ENCODE measurements around the gene RNGTT.

DNA sequence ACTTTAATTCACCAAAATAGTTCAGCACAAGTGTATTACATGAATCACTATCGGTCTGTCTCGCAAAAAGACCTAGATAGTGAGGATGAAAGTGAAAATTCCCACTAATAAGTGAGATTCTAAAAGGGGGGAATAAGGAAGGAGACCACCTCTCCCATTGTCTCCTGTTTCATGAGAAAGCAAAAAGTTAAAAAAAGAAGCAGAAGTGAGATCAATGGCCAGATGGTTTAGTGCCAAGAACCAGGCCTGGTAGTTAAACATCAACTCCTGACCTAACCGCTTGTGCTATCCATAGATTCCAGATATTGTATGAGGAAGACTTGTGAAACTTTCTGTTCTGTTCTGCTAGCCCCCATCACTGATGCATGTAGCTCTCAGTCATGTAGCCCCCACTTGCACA lies 293.0 kb downstream of the RNGTT start:
- TF ChIP-seq ZNF341 (tag by site-specific recombination; IDR thresholded peaks at IDR 0.05; ENCODE audit: low read depth) (no peak), OVOL3 (tag by site-specific recombination; IDR thresholded peaks at IDR 0.05) (no peak), ZNF366 (tag by site-specific recombination; conservative IDR thresholded peaks at IDR 0.05) (no peak), ZNF266 (tag by site-specific recombination; IDR thresholded peaks at IDR 0.05; ENCODE audit: low read depth) (no peak), FEZF1 (tag by site-specific recombination; IDR thresholded peaks at IDR 0.05) (no peak)
- TF ChIP-seq, protein P1, sequence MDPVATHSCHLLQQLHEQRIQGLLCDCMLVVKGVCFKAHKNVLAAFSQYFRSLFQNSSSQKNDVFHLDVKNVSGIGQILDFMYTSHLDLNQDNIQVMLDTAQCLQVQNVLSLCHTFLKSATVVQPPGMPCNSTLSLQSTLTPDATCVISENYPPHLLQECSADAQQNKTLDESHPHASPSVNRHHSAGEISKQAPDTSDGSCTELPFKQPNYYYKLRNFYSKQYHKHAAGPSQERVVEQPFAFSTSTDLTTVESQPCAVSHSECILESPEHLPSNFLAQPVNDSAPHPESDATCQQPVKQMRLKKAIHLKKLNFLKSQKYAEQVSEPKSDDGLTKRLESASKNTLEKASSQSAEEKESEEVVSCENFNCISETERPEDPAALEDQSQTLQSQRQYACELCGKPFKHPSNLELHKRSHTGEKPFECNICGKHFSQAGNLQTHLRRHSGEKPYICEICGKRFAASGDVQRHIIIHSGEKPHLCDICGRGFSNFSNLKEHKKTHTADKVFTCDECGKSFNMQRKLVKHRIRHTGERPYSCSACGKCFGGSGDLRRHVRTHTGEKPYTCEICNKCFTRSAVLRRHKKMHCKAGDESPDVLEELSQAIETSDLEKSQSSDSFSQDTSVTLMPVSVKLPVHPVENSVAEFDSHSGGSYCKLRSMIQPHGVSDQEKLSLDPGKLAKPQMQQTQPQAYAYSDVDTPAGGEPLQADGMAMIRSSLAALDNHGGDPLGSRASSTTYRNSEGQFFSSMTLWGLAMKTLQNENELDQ (tag by site-specific recombination; IDR thresholded peaks at IDR 0.05; ENCODE audit: low read depth) = no peak
- TF ChIP-seq, protein P2, sequence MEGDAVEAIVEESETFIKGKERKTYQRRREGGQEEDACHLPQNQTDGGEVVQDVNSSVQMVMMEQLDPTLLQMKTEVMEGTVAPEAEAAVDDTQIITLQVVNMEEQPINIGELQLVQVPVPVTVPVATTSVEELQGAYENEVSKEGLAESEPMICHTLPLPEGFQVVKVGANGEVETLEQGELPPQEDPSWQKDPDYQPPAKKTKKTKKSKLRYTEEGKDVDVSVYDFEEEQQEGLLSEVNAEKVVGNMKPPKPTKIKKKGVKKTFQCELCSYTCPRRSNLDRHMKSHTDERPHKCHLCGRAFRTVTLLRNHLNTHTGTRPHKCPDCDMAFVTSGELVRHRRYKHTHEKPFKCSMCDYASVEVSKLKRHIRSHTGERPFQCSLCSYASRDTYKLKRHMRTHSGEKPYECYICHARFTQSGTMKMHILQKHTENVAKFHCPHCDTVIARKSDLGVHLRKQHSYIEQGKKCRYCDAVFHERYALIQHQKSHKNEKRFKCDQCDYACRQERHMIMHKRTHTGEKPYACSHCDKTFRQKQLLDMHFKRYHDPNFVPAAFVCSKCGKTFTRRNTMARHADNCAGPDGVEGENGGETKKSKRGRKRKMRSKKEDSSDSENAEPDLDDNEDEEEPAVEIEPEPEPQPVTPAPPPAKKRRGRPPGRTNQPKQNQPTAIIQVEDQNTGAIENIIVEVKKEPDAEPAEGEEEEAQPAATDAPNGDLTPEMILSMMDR (tag by site-specific recombination; IDR thresholded peaks at IDR 0.05) = no peak
- TF ChIP-seq, protein P3, sequence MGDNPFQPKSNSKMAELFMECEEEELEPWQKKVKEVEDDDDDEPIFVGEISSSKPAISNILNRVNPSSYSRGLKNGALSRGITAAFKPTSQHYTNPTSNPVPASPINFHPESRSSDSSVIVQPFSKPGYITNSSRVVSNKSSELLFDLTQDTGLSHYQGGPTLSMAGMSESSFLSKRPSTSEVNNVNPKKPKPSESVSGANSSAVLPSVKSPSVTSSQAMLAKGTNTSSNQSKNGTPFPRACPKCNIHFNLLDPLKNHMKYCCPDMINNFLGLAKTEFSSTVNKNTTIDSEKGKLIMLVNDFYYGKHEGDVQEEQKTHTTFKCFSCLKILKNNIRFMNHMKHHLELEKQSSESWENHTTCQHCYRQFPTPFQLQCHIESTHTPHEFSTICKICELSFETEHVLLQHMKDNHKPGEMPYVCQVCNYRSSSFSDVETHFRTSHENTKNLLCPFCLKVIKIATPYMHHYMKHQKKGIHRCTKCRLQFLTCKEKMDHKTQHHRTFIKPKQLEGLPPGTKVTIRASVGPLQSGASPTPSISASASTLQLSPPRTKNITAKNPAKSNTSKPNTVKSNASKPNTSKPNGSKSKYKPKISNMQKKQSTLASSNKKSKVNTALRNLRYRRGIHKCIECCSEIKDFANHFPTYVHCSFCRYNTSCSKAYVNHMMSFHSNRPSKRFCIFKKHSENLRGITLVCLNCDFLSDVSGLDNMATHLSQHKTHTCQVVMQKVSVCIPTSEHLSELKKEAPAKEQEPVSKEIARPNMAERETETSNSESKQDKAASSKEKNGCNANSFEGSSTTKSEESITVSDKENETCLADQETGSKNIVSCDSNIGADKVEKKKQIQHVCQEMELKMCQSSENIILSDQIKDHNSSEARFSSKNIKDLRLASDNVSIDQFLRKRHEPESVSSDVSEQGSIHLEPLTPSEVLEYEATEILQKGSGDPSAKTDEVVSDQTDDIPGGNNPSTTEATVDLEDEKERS (tag by site-specific recombination; IDR thresholded peaks at IDR 0.05) = no peak
- TF ChIP-seq, protein P4, sequence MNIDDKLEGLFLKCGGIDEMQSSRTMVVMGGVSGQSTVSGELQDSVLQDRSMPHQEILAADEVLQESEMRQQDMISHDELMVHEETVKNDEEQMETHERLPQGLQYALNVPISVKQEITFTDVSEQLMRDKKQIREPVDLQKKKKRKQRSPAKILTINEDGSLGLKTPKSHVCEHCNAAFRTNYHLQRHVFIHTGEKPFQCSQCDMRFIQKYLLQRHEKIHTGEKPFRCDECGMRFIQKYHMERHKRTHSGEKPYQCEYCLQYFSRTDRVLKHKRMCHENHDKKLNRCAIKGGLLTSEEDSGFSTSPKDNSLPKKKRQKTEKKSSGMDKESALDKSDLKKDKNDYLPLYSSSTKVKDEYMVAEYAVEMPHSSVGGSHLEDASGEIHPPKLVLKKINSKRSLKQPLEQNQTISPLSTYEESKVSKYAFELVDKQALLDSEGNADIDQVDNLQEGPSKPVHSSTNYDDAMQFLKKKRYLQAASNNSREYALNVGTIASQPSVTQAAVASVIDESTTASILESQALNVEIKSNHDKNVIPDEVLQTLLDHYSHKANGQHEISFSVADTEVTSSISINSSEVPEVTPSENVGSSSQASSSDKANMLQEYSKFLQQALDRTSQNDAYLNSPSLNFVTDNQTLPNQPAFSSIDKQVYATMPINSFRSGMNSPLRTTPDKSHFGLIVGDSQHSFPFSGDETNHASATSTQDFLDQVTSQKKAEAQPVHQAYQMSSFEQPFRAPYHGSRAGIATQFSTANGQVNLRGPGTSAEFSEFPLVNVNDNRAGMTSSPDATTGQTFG (tag by site-specific recombination; IDR thresholded peaks at IDR 0.05; ENCODE audit: borderline replicate concordance) = no peak
- TF ChIP-seq, protein P5, sequence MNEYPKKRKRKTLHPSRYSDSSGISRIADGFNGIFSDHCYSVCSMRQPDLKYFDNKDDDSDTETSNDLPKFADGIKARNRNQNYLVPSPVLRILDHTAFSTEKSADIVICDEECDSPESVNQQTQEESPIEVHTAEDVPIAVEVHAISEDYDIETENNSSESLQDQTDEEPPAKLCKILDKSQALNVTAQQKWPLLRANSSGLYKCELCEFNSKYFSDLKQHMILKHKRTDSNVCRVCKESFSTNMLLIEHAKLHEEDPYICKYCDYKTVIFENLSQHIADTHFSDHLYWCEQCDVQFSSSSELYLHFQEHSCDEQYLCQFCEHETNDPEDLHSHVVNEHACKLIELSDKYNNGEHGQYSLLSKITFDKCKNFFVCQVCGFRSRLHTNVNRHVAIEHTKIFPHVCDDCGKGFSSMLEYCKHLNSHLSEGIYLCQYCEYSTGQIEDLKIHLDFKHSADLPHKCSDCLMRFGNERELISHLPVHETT (tag by site-specific recombination; IDR thresholded peaks at IDR 0.05) = no peak

Measured in HEK293 (cell line).